K562 (cell line): Measurements from ENCODE around the gene HS3ST3A1. TPM values are rescaled to one million over a fixed set of nuclear protein-coding genes. Genes with fewer than 3 reads are reported as not detected.
A peak's percentile ranks its signal among the peaks of the same experiment; 100 is the strongest.

Experiments
- CBFA2T3 ChIP-seq: fragments of 450-650 bp; IDR thresholded peaks from 2 replicates; pipeline ENCODE4 v1.6.1; 2017
- DMBX1 ChIP-seq: fragments of 250-450 bp; sonication (Bioruptor Pico); IDR thresholded peaks from 2 replicates; pipeline ENCODE4 v1.8.0; 2022; ENCODE audit warnings: inconsistent platforms, mild to moderate bottlenecking, moderate library complexity, borderline replicate concordance
- DPF2 ChIP-seq: fragments of 450-650 bp; IDR thresholded peaks from 2 replicates; pipeline ENCODE4 v1.6.1; 2016
- FOSL1 ChIP-seq: fragments of 200-800 bp; sonication (Bioruptor generic); conservative IDR thresholded peaks from 2 replicates; pipeline ENCODE4 v1.6.1; 2016; ENCODE audit warnings: missing genetic modification characterization, missing compliant biosample characterization
- HDAC1 ChIP-seq, 2 experiments: fragments of 450-650 bp; IDR thresholded peaks; 2 replicates each; pipeline ENCODE4 v1.6.1; 2016 to 2017; ENCODE audit warnings: inconsistent platforms in 1 of 2, mild to moderate bottlenecking in 1 of 2, moderate library complexity in 1 of 2
- HDAC2 ChIP-seq: fragments of 450-650 bp; IDR thresholded peaks from 2 replicates; pipeline ENCODE4 v1.6.1; 2016; ENCODE audit warnings: mild to moderate bottlenecking
- MBD2 ChIP-seq: sonication (generic); IDR thresholded peaks from 2 replicates; pipeline ENCODE4 v1.6.1; 2016; ENCODE audit warnings: low read depth, borderline replicate concordance
- NFE2 ChIP-seq: IDR thresholded peaks from 2 replicates; pipeline ENCODE4 v1.6.1; 2014; ENCODE audit warnings: antibody characterized with exemption, low read depth
- NRF1 ChIP-seq, 2 experiments: fragments of 450-650 bp; IDR thresholded peaks in 1 of 2; conservative IDR thresholded peaks in 1 of 2; 2 replicates each; pipeline ENCODE4 v1.6.1; 2014; ENCODE audit warnings: mild to moderate bottlenecking in 2 of 2
- PATZ1 ChIP-seq: fragments of 250-450 bp; sonication (Bioruptor Pico); IDR thresholded peaks from 2 replicates; pipeline ENCODE4 v1.5.0; 2020; ENCODE audit warnings: mild to moderate bottlenecking, borderline replicate concordance
- PKNOX1 ChIP-seq: fragments of 450-650 bp; IDR thresholded peaks from 2 replicates; pipeline ENCODE4 v1.6.1; 2016
- PTBP1 ChIP-seq: fragments of 200-400 bp; formaldehyde crosslinking; IDR thresholded peaks from 2 replicates; pipeline ENCODE4 v1.6.1; 2017; ENCODE audit warnings: low read depth, low read length
- SOX6 ChIP-seq: fragments of 450-650 bp; IDR thresholded peaks from 2 replicates; pipeline ENCODE4 v1.6.1; 2014; ENCODE audit warnings: mild to moderate bottlenecking
- SRSF1 ChIP-seq: fragments of 200-400 bp; formaldehyde crosslinking; IDR thresholded peaks from 2 replicates; pipeline ENCODE4 v1.6.1; 2017; ENCODE audit warnings: mild to moderate bottlenecking, low read depth, low read length, moderate library complexity
- TAF9B ChIP-seq: fragments of 450-650 bp; IDR thresholded peaks from 2 replicates; pipeline ENCODE4 v1.6.1; 2018; ENCODE audit warnings: mild to moderate bottlenecking; ENCODE audit not compliant: partially characterized antibody
- TARDBP ChIP-seq: fragments of 450-650 bp; IDR thresholded peaks from 2 replicates; pipeline ENCODE4 v1.6.1; 2016
- TCF3 ChIP-seq: sonication (generic); formaldehyde crosslinking; IDR thresholded peaks from 2 replicates; pipeline ENCODE4 v1.4.0; 2020; ENCODE audit warnings: mild to moderate bottlenecking, missing genetic modification reagents
- TEAD1 ChIP-seq, 2 experiments: fragments of 450-650 bp in 1 of 2; sonication (generic) in 1 of 2; formaldehyde crosslinking; IDR thresholded peaks; 2 replicates each; pipeline versions ENCODE4 v1.4.0 to v1.8.0; 2020 to 2022; ENCODE audit warnings: mild to moderate bottlenecking in 2 of 2, missing genetic modification reagents in 1 of 2
- TRIM24 ChIP-seq, 2 experiments: fragments of 450-650 bp; IDR thresholded peaks; 2 replicates each; pipeline ENCODE4 v1.6.1; 2016
- ZNF134 ChIP-seq: fragments of 250-450 bp; sonication (Bioruptor Pico); conservative IDR thresholded peaks from 2 replicates; pipeline ENCODE4 v1.4.0; 2020
- ZNF175 ChIP-seq: fragments of 200-800 bp; sonication (Bioruptor generic); IDR thresholded peaks from 2 replicates; pipeline ENCODE4 v1.6.1; 2016; ENCODE audit warnings: low read depth, mild to moderate bottlenecking, missing genetic modification characterization, missing compliant biosample characterization
- ZNF311 ChIP-seq: fragments of 250-450 bp; sonication (Bioruptor Pico); IDR thresholded peaks from 2 replicates; pipeline ENCODE4 v1.4.0; 2020; ENCODE audit warnings: mild to moderate bottlenecking, moderate library complexity
- polyA plus RNA-seq, 8 experiments: library from polyadenylated mRNA; depleted of rRNA in 4 of 8; stranded (reverse) in 5 of 8; unstranded in 3 of 8; fragments of >200 nt; fragmentation: Nextera tagmentation in 2 of 8; fragmentation: Illumina TruSeq in 1 of 8; extraction: Ambion mirVana in 2 of 8; extraction: Trizol in 1 of 8; gene quantifications; 2 replicates each; pipeline versions ENCODE4 v1.2.1 to v1.2.3, GENCODE V29; 2011 to 2014; ENCODE audit warnings: inconsistent platforms in 1 of 8, missing spikeins in 1 of 8
- total RNA-seq, 7 experiments: library from RNA; depleted of rRNA in 6 of 7; stranded (reverse); fragments of >200 nt in 6 of 7; fragmentation: Illumina TruSeq in 2 of 7; extraction: Trizol in 2 of 7; gene quantifications; 2 replicates each; pipeline versions ENCODE4 v1.2.1 to v1.2.3, GENCODE V29; 2011 to 2021; ENCODE audit warnings: low replicate concordance in 1 of 7
- TF ChIP-seq, protein P1 (sequence below): fragments of 450-650 bp; conservative IDR thresholded peaks from 2 replicates; pipeline ENCODE4 v1.6.1; 2016; ENCODE audit warnings: missing genetic modification characterization, low read depth, mild to moderate bottlenecking, missing compliant biosample characterization, moderate library complexity
- TF ChIP-seq, protein P2 (sequence below): fragments of 450-650 bp; IDR thresholded peaks from 2 replicates; pipeline ENCODE4 v1.6.1; 2017; ENCODE audit warnings: mild to moderate bottlenecking, moderate library complexity

Gene HS3ST3A1
- total and polyA plus RNA-seq, 9 of the 15 experiments (the other 6 are each of a cell fraction or from before 2014, with no cell fraction given): 0.25 to 14.8 (median 2.3) TPM

GRCh38 chr17:13538841-13539411, 62.8 kb downstream of the HS3ST3A1 start (continued):
- TF ChIP-seq NRF1 (conservative IDR thresholded peaks at IDR 0.05 in 1 of 2, IDR thresholded peaks at IDR 0.05 in 1 of 2) (no peak), PATZ1 (CRISPR knock-in tag) (no peak), NFE2 (0 out of 2 replicates have a peak, but pooled peaks have one; percentile 10), SRSF1 (no peak), MBD2 (0 out of 2 replicates have a peak, but pooled peaks have one; percentile 43), TRIM24 (IDR thresholded peaks at IDR 0.05) (peak; percentile 35 to 58; a peak in 1 of 4 replicates), DMBX1 (CRISPR knock-in tag) (peak; percentile 62), TAF9B (peak; percentile 50), PKNOX1 (peak; percentile 71), ZNF175 (0 out of 2 replicates have a peak, but pooled peaks have one; percentile 36), FOSL1 (tag) (peak; percentile 90), HDAC2 (0 out of 2 replicates have a peak, but pooled peaks have one; percentile 59), PTBP1 (no peak), DPF2 (peak; percentile 89), ZNF311 (CRISPR knock-in tag) (no peak), TARDBP (no peak), SOX6 (peak; percentile 61), TEAD1 (CRISPR knock-in tag; IDR thresholded peaks at IDR 0.05) (0 out of 4 replicates have a peak, but pooled peaks of 1 of the 2 experiments have one; percentile 56), CBFA2T3 (peak; percentile 94), TCF3 (CRISPR knock-in tag) (peak; percentile 91), HDAC1 (IDR thresholded peaks at IDR 0.05) (0 out of 4 replicates have a peak, but pooled peaks of 1 of the 2 experiments have one; percentile 31), ZNF134 (CRISPR knock-in tag) (peak; percentile 95)
- TF ChIP-seq, protein P1, sequence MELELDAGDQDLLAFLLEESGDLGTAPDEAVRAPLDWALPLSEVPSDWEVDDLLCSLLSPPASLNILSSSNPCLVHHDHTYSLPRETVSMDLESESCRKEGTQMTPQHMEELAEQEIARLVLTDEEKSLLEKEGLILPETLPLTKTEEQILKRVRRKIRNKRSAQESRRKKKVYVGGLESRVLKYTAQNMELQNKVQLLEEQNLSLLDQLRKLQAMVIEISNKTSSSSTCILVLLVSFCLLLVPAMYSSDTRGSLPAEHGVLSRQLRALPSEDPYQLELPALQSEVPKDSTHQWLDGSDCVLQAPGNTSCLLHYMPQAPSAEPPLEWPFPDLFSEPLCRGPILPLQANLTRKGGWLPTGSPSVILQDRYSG (tag): 0 out of 2 replicates have a peak, but pooled peaks have one; percentile 22
- TF ChIP-seq, protein P2, sequence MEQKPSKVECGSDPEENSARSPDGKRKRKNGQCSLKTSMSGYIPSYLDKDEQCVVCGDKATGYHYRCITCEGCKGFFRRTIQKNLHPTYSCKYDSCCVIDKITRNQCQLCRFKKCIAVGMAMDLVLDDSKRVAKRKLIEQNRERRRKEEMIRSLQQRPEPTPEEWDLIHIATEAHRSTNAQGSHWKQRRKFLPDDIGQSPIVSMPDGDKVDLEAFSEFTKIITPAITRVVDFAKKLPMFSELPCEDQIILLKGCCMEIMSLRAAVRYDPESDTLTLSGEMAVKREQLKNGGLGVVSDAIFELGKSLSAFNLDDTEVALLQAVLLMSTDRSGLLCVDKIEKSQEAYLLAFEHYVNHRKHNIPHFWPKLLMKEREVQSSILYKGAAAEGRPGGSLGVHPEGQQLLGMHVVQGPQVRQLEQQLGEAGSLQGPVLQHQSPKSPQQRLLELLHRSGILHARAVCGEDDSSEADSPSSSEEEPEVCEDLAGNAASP: peak; percentile 61
